Embryonic facial prominence (tissue), 1 donor: Measurements from ENCODE around the gene RAVER1.
"Not testable (repeated sequence)": the region's sequence is repeated elsewhere in the genome, so short reads cannot be mapped to it uniquely, and the experiment has no call there.

Source experiments
- DNase-seq: peaks from one replicate; pipeline ENCODE4 v3.0.0-alpha.2; 2016; ENCODE audit errors: extremely low spot score

Gene RAVER1

DNA sequence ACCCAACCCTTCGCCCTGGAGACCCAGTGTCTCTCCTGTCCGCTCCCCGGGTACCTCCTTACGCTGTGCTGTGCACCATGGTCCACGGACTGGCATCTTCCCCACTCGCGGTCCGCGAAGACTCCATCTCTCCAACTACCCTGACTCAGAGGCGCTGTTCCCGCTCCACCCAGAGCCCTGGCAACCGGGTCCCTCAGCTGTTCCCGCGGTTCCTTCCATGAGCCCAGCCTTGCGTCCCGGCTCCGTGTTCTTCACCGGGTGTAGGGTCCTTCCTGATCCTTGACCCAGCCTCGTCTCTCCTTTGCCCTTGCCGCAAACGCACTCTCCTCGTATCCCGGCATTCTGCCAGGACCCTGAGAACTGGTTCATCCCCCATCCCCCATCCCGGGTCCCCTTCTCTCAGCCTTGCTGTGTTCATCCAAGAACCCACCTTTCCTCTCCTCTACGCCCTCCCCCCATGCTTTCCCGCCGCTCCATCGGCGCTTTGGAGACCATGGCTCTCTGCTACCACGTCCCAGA lies 42.9 kb downstream of the RAVER1 start:
- DNase-seq = no peak

DNA sequence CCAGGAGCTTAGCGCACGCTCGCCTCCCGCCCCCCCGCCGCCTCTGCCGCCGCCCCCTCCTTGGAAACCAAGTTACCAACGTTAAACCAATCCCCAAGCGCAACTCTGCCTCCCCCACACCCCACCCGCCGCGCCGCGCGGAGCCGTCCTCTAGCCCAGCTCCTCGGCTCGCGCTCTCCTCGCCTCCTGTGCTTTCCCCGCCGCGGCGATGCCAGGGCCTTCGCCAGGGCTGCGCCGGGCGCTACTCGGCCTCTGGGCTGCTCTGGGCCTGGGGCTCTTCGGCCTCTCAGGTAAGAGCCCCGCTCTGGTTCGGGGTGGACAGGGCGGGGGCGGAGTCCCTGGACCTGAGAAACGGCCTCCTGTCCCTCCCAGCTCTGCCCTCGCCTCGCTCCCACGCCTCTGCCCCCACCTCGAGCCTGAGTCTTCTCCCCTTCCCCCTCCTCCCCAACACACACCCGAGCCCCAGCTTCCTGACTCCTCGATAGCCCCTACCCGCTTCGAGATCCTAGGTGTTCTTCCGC lies 43.4 kb downstream of the RAVER1 start, which contains the start of gene ICAM5:
TSS of gene ICAM5 (plus strand) at position 117 of the 521 bp plus-strand sequence. CDS start at position 209, 92 bp downstream.
- DNase-seq = no peak

- DNase-seq = no peak
Measured at GRCh38 chr19:10289167-10289835, 44.0 kb downstream of the RAVER1 start.

DNA sequence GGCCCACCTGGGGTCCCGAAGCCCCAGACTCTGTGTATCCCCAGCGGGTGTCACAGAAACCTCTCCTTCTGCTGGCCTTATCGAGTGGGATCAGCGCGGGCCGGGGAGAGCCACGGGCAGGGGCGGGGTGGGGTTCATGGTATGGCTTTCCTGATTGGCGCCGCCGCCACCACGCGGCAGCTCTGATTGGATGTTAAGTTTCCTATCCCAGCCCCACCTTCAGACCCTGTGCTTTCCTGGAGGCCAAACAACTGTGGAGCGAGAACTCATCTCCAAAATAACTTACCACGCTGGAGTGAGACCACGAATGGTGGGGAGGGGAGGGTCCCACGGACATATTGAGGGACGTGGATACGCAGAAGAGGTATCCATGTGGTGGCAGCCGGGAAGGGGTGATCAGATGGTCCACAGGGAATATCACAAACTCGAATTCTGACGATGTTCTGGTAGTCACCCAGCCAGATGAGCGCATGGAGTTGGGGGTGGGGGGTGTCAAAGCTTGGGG lies 44.6 kb downstream of the RAVER1 start:
- DNase-seq = no peak

DNA sequence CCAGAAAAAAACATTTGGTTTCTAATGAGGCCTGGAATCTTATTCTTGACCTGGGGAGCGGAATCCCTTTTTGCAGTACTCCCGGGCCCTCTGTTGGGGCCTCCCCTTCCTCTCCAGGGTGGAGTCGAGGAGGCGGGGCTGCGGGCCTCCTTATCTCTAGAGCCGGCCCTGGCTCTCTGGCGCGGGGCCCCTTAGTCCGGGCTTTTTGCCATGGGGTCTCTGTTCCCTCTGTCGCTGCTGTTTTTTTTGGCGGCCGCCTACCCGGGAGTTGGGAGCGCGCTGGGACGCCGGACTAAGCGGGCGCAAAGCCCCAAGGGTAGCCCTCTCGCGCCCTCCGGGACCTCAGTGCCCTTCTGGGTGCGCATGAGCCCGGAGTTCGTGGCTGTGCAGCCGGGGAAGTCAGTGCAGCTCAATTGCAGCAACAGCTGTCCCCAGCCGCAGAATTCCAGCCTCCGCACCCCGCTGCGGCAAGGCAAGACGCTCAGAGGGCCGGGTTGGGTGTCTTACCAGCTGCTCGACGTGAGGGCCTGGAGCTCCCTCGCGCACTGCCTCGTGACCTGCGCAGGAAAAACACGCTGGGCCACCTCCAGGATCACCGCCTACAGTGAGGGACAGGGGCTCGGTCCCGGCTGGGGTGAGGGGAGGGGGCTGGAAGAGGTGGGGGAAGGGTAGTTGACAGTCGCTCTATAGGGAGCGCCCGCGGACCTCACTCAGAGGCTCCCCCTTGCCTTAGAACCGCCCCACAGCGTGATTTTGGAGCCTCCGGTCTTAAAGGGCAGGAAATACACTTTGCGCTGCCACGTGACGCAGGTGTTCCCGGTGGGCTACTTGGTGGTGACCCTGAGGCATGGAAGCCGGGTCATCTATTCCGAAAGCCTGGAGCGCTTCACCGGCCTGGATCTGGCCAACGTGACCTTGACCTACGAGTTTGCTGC lies 46.3 kb downstream of the RAVER1 start, which contains the start of gene ICAM4:
TSS of gene ICAM4 (plus strand) at position 153 of the 935 bp plus-strand sequence. CDS start at position 211, 58 bp downstream.
- DNase-seq = no peak

DNA sequence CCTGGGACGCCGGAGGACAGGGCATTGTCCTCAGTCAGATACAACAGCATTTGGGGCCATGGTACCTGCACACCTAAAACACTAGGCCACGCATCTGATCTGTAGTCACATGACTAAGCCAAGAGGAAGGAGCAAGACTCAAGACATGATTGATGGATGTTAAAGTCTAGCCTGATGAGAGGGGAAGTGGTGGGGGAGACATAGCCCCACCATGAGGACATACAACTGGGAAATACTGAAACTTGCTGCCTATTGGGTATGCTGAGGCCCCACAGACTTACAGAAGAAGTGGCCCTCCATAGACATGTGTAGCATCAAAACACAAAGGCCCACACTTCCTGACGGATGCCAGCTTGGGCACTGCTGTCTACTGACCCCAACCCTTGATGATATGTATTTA lies 47.9 kb downstream of the RAVER1 start:
- DNase-seq = no peak

DNA sequence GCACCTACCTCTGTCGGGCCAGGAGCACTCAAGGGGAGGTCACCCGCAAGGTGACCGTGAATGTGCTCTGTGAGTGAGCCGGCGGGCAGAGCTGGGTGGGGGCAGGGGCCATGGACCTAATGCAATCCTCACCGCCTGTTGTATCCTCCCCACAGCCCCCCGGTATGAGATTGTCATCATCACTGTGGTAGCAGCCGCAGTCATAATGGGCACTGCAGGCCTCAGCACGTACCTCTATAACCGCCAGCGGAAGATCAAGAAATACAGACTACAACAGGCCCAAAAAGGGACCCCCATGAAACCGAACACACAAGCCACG lies 48.4 kb downstream of the RAVER1 start:
- no peak for DNase-seq

DNA sequence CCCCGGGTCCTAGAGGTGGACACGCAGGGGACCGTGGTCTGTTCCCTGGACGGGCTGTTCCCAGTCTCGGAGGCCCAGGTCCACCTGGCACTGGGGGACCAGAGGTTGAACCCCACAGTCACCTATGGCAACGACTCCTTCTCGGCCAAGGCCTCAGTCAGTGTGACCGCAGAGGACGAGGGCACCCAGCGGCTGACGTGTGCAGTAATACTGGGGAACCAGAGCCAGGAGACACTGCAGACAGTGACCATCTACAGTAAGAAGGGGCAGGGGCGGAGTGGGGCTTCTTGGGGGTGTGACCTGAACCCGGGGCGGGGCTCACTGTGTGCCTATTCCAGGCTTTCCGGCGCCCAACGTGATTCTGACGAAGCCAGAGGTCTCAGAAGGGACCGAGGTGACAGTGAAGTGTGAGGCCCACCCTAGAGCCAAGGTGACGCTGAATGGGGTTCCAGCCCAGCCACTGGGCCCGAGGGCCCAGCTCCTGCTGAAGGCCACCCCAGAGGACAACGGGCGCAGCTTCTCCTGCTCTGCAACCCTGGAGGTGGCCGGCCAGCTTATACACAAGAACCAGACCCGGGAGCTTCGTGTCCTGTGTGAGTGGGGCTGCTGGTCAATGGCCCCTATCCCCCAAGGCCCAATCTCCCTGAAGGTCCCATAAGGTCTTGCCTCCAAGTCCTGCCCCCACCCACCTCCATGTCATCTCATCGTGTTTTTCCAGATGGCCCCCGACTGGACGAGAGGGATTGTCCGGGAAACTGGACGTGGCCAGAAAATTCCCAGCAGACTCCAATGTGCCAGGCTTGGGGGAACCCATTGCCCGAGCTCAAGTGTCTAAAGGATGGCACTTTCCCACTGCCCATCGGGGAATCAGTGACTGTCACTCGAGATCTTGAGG lies 49.0 kb downstream of the RAVER1 start:
- no peak for DNase-seq

- no peak for DNase-seq
Measured at GRCh38 chr19:10283301-10284064, 49.8 kb downstream of the RAVER1 start.

DNA sequence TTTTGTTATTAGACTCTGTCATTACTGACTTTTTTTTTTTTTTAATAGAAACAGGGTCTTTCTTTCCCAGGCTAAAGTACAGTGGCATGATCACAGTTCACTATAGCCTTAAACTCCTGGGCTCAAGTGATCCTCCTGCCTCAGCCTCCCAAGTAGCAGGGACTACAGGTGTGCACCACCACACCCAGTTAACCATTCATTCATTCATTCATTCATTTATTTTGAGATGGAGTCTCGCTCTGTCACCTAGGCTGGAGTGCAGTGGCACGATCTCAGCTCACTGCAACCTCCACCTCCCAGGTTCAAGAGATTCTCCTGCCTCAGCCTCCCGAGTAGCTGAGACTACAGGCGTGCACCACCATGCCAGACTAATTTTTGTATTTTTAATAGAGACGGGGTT lies 51.3 kb downstream of the RAVER1 start:
- DNase-seq = not testable (repeated sequence)

- DNase-seq = no peak
Measured at GRCh38 chr19:10279737-10280442, 53.4 kb downstream of the RAVER1 start.

DNA sequence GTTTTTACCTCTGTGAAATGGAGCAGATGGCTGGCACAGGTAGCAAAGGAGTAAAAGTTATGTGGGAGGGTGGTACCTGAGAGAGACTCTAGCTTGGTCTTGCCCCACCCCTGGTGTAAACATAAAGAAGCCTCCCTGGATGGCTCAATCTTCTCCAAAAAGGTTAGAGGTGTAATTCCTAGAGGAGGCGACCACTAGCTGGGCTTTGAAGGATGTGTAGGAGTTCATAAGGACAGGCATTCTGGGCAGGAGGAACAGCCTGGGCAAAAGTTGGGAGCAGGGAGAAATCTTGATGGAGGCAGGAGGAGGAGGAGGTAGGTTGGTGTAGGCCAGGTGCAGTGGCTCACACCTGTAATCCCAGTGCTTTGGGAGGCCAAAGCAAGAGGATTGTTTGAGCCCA lies 54.4 kb downstream of the RAVER1 start:
- DNase-seq = no peak

DNA sequence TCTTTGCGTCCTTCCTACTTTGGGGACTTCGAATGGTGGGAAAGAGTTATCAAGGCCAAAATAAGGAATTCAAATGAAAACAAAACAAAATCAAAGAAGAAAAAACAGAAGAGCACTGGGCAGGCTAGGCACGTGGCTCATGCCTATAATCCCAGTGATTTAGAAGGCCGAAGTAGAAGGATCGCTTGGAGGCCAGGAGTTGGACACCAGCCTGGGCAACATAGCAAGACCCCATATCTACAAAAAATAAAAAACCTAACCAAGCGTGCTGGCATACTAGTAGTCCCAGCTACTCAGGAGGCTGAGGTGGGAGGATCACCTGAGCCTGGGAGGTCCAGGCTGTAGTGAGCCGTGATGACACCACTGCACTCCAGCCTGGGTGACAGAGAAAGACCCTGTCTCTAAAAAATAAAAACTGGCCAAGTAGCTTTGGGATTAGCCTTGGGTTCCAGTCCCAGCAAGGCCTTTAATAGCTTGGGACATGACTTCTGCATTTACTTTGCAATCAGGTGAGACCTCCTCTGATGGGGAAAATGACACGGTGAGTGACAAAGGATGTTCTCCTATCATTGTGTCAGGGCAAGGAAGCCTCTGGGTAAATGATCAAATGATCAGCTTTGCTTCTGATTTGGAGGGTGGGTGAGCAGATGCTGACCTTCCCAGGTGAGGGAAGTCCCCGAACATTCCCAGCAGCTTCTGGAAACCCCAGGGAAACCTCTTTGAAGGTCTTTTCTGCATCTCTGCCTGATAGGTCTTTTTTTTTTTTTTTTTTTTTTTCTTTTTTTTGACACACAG lies 55.3 kb downstream of the RAVER1 start:
- DNase-seq = no peak

DNA sequence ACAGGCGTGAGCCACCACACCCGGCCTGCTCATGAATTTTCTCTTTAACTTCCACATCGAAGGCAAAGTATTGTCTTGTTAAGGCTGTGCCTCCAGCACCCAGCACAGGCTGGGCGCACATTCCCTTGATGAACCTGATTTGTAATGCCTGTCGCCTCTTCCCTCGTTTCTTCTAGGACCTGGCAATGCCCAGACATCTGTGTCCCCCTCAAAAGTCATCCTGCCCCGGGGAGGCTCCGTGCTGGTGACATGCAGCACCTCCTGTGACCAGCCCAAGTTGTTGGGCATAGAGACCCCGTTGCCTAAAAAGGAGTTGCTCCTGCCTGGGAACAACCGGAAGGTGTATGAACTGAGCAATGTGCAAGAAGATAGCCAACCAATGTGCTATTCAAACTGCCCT lies 58.7 kb downstream of the RAVER1 start:
- DNase-seq = no peak

GRCh38 chr19:10271543-10272086 lies 61.7 kb downstream of the RAVER1 start:
- no peak for DNase-seq

DNA sequence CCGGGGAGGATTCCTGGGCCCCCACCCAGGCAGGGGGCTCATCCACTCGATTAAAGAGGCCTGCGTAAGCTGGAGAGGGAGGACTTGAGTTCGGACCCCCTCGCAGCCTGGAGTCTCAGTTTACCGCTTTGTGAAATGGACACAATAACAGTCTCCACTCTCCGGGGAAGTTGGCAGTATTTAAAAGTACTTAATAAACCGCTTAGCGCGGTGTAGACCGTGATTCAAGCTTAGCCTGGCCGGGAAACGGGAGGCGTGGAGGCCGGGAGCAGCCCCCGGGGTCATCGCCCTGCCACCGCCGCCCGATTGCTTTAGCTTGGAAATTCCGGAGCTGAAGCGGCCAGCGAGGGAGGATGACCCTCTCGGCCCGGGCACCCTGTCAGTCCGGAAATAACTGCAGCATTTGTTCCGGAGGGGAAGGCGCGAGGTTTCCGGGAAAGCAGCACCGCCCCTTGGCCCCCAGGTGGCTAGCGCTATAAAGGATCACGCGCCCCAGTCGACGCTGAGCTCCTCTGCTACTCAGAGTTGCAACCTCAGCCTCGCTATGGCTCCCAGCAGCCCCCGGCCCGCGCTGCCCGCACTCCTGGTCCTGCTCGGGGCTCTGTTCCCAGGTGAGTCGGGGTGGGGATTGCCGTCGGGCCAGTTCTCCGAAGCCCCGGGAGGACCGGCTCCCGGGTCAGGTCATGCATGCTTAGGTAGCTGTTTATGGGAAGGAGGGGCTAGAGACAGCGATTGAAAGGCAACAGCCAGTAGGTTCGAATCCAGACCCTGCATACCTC lies 62.5 kb downstream of the RAVER1 start, which contains the start of gene ICAM1:
TSS of gene ICAM1 (plus strand) at position 505 of the 779 bp plus-strand sequence. CDS start at position 545, 40 bp downstream.
- DNase-seq = no peak

GRCh38 chr19:10270180-10270615 lies 63.1 kb downstream of the RAVER1 start:
- no peak for DNase-seq
